Dedifferentiated amniotic fluid mesenchymal stem cell (primary cell): ENCODE results near the gene TMEM243.
A peak's percentile ranks its signal among the peaks of the same experiment; 100 is the strongest.
"Not testable (repeated sequence)": the region's sequence is repeated elsewhere in the genome, so short reads cannot be mapped to it uniquely, and the experiment has no call there.

ENCODE experiments used
- DNase-seq: peaks from one replicate; pipeline ENCODE4 v3.0.0-alpha.2; 2016; ENCODE audit errors: extremely low spot score

TMEM243 gene, protein sequence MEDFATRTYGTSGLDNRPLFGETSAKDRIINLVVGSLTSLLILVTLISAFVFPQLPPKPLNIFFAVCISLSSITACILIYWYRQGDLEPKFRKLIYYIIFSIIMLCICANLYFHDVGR

DNA sequence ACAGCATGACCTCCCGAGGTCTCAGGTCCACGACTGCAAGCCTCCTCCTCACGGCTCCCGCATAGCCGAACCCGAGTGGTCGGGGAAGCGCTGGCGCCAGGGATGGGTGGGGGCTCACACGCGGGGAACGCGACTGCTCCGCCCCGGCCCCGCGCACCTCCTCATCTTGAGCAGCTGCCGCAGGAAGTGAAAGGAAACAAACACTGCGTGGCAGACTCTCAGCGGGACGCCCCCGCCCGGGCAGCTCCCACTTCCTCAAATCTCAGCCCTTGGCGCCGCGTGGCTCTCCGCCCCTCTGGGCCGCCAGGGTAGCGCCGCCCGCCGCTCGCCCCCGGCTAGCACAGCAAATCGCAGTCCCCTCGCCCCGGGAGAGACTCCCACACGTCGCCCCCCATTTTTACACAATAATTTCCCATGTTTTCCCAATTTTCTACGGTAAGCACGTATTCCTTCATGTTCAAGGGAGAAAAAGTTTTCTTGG lies at the start of gene TMEM243:
TMEM243 (minus strand) TSS at position 188 of the 481 bp plus-strand sequence. CDS start 229 bp downstream, outside the sequence.
- peak; percentile 59 for DNase-seq

DNA sequence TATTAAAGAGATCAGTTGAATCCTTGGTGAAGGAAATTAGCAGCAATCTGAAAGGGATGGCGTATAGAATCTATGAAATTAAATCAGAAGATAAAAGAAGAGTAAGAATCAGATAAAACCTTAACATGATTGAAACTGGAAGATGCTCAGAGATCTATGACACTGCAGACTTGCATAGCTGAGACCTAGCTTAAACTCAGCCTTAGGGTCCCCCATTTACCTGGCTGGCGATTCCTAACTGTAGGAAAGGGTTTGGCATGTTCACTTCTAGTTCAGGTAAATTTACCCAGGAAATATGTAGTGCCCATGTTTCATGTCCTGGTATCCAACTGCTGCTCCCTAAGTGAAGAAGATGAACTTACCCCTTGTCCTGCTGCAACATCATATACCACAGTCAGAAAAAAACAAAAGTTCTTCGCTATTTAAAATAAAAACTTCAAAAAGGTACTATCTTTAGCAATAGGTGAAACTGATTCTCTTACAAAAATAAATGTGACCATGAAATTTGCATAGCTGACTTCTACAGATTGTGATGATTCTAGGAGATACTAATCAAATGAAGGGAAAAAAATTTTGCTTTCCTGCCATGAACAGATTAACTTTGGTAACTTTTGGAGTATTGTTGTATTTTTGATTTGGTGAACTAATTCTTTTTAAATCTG lies 47.8 kb upstream of the TMEM243 start:
- no peak for DNase-seq

DNA sequence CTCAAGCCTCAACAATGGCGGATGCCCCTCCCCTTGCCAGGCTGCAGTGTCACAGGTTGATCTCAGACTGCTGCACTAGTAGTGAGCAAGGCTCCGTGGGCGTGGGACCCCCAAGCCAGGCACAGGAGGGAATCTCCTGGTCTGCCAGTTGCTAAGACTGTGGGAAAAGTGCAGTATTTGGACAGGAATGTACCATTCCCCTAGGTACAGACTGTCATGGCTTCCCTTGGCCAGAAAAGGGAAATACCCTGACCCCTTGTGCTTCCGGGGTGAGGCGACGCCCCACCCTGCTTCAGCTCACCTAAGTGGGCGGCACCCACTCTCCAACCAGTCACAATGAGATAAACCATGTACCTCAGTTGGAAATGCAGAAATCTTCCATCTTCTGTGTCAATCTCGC lies 44.0 kb upstream of the TMEM243 start:
- no peak for DNase-seq

DNA sequence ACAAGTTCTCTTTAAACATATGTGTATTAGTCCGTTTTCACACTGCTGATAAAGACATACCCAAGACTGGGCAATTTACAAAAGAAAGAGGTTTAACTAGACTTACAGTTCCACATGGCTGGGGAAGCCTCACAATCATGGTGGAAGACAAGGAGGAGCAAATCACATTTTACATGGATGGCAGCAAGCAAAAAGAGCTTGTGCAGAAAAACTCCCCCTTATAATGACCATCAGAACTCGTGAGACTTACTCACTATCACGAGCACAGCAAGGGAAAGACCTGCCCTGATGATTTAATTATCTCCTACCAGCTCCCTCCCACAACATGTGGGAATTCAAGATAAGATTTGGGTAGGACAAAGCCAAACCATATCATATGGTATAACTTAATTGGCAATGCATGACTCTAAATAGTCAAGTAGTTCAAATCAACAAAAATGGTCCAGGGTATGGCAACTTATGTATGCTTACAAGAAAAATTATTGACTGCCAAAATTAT lies 34.1 kb upstream of the TMEM243 start:
- DNase-seq, result no peak

DNA sequence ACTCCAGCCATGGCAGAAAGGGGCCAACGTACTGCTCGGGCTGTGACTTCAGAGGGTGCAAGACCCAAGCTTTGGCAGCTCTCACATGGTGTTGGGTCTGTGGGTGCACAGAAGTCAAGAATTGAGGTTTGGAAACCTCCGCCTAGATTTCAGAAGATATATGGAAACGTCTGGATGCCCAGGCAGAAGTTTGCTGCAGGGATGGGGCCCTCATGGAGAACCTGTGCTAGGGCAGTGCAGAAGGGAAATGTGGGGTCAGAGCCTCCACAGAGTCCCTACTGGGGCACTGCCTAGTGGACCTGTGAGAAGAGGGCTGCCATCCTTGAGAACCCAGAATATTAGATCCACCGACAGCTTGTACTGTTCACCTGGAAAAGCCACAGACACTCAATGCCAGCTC lies 26.1 kb upstream of the TMEM243 start:
- DNase-seq, result not testable (repeated sequence)

DNA sequence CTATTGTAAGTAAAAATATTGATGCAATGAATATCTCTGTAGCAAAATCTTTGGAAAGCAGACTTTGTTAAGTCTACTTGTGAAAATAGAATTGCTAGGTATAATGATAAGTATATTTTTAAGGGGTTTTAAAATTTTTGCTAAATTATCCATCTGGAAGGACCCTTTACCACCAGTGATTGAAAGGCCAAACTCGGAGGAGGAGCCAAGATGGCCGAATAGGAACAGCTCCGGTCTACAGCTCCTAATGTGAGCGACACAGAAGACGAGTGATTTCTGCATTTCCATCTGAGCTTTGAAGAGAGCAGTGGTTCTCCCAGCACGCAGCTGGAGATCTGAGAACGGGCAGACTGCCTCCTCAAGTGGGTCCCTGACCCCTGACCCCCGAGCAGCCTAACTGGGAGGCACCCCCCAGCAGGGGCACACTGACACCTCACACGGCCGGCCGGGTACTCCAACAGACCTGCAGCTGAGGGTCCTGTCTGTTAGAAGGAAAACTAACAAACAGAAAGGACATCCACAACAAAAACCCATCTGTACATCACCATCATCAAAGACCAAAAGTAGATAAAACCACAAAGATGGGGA lies 19.0 kb upstream of the TMEM243 start:
- not testable (repeated sequence) for DNase-seq

DNA sequence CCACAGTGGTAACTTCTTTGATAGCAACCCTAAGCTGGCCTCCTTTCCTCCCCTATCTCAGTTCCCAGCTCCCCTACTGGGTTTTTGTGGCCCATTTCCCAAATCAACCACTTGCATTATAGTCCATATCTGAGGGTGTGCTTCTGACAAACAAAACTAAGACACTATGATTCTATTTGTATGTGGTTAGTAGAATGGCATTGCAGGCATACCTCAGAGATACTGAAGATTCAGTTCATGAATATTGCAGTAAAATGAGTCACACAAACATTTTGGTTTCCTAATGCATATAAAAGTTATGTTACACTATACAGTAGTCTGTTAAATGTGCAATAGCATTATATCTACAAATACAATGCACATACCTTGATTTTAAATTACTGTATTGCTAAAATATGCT lies 15.4 kb upstream of the TMEM243 start:
- peak; percentile 16 for DNase-seq

DNA sequence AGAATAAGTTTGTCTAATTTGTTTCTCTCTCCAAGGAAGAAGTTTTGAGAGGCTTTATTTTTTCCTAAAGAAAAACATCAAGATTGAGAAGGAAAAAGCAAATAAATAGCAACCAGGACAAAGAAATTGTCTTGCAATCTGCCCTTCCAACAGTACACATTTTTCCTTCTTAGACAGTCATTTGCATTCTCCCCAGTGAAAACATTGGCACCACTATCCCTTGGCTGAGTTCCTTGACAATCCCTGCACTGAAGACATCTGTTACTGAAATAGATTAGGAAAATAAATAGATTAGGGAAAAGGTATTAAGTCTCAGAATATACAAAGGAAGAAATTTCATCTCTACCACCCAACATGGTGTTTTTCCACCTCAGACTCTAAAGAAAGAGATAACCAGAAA lies 12.2 kb upstream of the TMEM243 start:
- no peak for DNase-seq

DNA sequence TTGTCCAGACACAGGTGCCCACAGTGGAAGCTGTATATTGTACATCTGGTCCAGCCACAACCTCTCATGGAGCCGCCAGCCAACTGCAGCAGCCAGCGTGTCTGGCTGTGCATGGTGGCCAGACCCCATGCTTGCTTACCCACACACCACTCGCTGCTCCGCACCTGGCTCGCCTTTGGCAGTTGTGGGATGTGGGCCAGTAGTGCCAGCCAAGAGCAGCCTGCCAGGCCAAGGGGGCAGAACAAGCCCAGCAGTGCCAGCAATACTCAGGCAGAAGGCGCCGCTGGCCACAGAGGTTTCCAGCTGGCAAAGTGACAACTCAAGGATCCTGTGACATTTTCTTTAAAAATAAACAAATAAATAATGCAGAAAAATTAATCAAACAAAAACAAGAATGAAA lies 11.7 kb upstream of the TMEM243 start:
- no peak for DNase-seq

DNA sequence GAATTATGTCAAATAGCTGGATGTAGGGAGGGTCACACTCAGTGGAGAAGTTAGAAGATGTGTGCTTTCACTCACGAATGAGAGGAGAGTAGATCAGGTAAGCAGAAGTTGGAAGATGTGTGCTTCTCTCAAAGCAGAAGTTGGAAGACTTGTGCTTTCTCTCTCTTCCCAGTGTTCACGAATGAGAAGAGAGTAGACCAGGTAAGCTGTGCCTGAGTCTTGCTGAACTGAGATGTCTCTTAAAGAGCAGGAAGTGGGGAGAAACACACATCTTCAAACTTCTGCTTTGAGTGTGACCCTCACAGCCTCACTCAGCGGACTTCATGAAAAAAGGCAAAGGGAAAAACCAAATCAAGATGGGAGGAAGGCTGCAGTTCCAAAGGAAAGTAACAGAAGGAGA lies 7.0 kb upstream of the TMEM243 start:
- DNase-seq, result no peak

DNA sequence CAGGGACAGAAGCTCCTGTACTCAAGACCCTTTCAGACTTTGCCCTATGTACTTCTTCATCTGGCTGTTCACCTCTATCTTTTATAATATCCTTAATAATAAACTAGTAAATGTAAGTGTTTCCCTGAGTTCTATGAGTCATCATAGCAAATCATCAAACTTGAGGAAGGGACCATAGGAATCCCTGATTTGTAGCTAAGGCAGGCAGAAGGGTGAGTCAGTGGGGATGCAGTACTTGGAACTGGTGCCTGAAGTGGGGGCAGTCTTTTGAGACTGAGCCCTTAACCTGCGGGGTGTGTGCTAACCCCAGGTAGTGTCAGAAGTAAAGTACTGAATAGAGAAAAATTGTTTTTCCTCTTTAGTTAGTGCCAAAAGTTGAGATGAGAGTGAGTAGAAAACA lies 6.2 kb upstream of the TMEM243 start:
- no peak for DNase-seq

DNA sequence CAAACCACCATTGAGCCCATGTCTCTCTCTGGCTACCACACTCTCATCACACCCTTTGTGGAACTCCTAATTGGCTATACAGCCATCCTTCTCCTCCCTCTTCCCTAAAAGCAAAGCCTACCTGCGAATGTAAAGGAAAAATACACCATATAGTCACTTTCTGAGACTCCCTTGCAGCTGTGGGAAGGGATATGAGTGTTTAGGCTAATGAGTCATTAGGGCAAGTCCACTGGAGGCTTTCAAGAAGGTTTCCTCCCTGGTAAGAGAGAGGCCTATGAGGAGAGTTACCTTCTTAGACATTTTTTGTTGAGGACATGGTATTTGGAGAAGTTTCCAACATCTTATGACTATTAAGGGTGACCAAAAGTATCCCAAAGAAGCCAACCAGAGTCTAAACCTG lies 4.1 kb upstream of the TMEM243 start:
- DNase-seq, result no peak

DNA sequence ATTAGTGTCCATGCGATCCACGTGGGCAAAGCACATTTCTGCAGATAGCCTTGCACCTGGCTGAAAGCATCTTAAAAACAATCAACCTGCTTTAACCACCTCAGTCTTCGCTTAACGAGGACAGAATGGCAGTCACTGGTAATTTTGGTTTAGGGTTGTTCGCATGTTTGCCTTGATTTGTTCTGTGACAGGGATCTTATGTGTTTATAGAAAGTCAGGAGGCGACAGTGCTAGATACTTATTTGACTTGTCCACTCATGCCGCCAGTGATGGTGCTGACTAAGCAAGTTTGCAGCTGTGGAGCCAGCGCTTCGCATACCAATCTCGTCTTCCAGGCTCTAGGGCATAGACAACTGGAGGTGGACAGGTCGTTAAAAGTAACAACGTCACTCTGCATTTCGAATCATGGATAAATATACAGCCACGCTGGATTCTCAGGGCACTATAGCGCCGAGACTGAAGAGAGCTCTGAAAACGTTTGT lies 1.2 kb upstream of the TMEM243 start:
- DNase-seq, result no peak

DNA sequence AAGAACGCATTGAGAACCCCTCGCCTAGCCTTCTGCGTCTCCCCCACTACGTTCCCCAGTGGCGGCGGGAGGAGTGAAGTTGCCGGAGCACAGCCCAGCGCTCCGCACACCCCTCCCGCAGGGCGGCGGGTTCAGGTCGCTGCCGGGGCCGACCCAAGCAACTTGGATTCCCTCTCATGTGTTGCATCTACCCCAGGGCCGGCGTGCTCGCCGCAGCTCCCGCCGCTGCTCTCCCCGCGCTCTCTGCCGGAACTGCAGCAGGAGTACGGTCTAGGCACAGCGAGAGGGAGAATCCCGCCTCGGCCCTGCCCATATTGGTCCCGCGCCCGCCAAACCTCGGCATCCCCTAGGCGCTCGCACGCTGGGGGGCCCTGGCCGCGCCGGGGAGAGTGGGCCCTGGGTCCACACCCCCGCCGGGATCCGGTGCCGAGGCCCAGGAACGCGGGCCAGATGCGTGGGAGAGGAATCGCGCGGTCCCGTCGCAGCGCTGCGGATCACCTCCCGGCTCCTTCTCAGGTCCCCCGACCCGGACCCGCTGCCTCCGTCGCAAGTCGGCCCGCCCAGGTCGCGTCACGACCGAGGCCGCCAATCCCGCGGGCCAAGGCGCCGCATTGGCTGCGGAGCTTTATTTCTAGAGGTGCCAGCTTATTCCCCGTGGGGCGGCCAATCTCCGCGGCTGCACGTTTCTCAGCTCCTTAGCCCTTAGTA lies 648 bp upstream of the TMEM243 start:
- peak; percentile 66 for DNase-seq

DNA sequence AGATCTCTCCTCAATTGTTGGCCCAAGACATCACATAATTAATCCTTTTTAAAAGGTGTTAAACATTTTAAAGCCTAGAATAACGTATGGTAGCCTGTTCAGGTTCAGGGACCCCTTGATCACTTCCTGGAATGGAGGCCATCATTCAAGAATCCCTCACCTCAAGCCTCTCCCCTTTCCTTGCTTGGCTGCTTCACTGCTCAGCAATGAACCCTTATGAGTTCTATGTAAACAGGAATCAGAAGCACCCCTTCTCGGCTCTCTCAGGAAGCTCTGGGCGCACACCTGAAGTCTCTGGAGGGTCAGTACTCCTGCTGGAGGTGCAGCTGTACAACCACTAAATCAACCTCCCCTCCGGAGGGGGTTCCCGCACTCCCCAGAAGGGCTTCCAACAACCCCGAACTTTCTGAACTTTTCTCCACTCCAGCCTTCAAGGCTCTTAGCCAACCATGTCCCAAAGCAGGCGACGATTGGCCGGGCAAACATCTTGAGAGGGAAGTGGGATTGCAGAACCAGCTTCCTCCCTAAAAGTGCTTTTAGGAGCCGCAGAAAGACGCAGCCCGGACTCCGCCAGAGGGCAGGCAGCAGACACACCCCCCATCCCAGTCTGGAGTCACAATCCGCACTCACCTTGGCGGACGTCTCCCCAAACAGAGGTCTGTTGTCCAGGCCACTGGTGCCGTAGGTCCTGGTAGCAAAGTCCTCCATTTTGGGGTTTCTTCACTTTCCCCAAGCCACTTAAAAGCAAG lies 562 bp downstream of the TMEM243 start:
- peak; percentile 31 for DNase-seq

DNA sequence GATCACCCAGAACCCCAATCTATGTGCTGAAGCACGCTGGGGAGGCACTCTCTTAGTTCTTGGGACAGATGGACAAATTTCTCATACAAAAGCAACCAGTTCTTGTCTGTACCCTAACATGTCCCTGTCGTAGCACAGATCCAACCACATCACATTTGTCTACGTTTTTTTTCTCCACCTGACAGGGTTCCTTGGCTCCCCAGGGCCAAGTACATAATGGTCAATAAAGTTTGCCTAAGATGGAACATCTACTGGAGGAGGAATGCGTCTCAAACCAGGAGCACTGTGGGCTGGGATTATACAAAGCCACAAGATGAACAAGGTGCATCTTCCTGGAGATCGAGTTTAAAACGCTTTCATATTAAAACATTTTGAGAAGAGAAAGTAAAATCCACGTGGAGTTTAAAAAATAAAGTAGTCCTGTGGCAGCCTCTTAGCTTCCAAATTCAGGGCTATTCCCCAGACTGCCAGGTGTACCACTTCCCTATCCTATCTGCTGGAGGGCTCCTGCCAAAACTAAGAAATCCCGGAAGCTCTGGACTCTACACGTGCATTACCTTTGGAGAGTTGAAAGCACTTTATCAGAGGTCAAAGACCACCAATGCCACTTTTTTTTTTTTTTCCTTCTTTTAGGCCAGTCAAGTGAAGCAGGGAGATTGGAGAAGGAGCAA lies 1.4 kb downstream of the TMEM243 start:
- DNase-seq, result no peak

DNA sequence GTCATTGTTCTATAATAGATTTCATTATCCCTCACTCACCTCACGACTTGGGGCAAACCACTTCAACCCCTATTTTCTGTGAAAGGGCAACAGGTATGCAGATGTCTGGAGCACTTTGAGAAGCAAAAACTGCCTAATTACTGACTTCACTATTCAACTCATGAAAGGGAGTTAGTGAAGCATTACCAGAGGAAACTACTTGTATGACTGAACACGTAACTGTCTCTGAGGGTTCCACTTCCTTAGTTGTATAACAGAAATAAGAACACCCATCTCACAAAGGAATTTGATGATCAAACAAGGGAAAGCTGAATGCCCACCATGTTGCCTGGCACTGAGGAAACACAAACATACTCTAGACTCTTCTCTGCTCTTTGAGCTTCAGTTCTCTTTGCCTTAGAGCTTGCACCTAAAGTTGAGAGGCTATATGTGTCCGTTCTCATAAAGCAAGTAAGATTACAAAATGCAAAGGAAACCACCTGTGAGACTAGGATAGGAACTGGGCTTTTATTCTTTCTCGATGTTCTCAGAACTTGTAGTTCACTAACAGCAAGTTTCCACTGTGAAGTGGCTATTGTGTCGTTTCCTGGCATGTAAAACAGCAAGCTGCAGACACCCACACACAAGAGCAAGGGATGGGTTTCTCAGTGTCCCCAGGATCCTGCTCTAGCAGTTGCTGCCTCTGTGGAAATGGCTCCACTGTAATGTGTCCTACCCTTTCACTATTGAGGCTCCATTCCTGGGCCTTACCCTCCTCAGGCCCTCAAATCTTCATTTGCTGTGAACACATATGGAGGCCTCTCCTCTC lies 2.6 kb downstream of the TMEM243 start:
- no peak for DNase-seq

DNA sequence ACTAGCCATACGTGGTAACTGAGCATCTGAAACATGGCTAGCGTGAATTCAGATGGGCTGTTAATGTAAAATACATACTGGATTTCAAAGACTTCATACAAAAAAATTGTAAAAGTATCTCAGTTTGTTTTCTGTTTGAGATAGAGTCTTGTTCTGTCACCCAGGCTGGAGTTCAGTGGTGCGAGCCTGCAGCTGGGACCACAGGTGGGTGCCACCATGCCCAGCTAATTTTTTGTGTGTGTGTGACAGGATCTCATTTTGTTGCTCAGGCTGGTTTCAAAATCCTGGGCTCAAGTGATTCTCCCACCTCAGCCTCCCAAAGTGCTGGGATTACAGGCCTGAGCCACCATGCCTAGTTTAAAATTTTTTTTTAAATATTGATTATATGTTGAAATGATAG lies 4.5 kb downstream of the TMEM243 start:
- DNase-seq, result no peak

DNA sequence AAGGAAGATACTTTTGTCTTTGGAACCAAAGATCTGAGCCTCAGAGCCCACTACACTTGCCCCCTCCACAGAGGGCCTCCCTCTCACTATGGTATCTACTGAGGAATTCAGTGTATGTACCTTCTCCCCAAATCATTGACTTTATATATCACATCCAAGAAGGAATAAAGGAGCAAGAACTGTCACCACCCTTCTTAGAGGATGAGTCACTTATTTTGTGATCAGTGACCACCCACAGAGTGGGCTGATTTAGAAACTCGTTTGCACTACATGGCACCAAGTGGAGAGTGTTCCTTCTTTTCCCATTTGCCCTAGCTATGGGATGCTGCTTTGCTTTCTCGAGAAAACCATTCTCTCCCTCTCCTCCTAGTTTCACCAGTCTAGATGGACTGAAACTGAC lies 5.7 kb downstream of the TMEM243 start:
- DNase-seq, result no peak

DNA sequence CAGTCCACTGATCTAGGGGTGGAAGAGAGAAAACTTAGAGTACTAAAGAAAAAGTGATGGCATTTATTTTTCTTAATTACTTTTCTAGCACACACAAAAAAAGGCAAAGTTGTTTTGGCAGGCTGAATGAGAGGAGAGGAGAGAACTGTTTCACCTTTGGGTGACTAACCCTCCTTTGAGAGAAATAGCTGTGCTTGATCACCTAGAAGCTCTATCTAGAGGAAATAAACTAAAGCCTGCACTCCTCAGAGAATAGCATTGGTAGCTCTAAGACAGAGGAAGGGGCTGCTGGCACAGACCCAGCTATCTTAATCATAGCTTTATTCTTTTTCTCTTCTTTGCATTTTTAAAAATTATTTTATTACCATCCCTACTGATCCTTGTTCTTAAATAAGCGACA lies 6.3 kb downstream of the TMEM243 start:
- DNase-seq, result no peak
